ENCODE measurements around the gene FANCC.
"Not testable (repeated sequence)": the region's sequence is repeated elsewhere in the genome, so short reads cannot be mapped to it uniquely, and the experiment has no call there.

Gene FANCC

DNA sequence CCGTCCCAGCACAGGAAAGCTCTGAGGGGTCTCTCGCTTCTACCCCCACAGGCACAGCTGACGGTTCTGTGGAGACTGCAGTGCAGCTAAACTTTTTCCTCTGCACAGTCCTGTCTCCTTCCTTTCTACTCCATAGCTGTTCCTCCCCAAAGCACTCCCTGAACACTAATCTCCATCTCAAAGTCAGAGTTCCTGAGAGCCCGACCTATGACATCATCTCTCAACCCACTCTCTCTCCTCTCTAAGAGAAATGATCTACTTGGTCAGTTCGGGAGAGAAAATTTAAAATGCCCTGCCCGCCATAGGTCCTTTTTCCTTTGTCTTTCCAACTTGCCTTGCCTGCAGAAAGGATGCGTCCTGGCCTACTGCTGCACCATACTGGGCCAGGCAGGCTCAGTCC is 90.6 kb downstream of the FANCC start:
- DNase-seq (ENCODE audit: low spot score), result no peak

- DNase-seq (ENCODE audit: low spot score), result no peak
These were observed 91.8 kb downstream of the FANCC start for GRCh38 chr9:95225726-95226106.

GRCh38 chr9:95225076-95225725 is 92.3 kb downstream of the FANCC start:
- DNase-seq (ENCODE audit: low spot score), result no peak

DNA sequence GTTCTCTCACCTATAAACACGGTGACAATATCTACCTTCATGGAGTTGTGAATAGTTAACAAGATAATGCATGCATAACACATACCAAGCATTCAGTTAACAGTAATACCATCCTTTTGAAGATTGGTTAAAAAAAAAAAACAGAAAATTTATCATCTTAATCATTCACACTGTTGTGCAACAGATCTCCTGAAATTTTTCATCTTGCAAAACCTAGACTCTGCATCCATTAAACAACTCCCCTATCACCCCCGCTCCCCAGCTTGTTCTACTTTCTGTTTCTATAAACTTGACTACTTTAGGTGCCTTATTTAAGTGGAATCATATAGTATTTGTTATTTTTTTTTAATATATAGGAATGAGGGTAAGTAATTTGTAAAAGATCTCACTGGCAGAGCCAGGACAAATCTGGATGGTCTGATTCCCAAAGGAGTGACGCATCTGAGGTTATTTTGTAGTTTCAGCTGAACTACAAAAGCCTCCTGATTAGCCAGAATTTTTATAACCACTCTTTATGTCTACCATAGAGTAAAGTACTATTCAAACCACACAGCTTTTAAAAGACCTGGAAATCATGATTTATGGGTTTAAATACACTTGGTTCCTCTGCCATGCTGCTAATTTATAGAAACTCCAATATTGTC is 93.0 kb downstream of the FANCC start:
- DNase-seq (ENCODE audit: low spot score), result no peak

GRCh38 chr9:95220352-95220751 is 97.2 kb downstream of the FANCC start:
- not testable (repeated sequence) for DNase-seq (ENCODE audit: low spot score)

DNA sequence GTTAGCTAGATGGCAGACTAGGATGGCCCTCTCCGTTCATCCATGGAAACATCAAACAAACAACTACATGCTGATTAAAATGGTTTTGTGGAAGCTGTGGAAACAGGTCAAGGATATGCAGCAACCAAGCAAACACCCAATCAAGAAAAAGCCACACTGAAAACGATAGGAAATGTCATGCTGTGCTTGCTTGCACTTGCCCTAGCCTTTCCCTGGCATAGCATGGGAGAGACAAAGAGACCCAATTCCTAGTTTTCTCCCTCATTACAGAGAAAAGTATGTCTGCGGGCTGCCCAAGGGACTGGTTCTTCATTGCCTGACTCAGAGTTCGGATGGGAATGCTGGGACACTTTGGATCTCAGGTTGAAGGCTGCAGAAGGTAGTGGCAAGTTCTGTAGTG is 98.7 kb downstream of the FANCC start:
- no peak for DNase-seq (ENCODE audit: low spot score)

DNA sequence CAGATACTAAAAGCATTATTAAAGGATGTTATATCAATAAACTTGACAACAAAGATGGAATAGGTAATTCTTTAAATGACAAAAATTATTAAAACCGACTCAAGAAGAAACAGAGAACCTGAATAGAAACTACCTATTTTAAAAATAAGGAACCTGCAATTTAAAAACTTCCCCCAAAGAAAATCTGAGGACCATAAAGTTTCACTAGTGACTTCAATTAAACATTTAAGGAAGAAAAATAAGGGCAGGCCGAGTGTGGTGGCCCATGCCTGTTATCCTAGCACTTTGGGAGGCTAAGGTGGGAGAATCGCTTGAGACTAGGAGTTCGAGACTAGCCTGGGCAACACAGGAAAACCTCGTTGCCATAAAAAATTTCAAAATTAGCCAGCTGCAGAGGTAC is 99.6 kb downstream of the FANCC start:
- DNase-seq (ENCODE audit: low spot score), result no peak

- no peak for DNase-seq (ENCODE audit: low spot score)
These were observed 102.1 kb downstream of the FANCC start for GRCh38 chr9:95215336-95215898.

- no peak for DNase-seq (ENCODE audit: low spot score)
These were observed 104.4 kb downstream of the FANCC start for GRCh38 chr9:95213117-95213516.

DNA sequence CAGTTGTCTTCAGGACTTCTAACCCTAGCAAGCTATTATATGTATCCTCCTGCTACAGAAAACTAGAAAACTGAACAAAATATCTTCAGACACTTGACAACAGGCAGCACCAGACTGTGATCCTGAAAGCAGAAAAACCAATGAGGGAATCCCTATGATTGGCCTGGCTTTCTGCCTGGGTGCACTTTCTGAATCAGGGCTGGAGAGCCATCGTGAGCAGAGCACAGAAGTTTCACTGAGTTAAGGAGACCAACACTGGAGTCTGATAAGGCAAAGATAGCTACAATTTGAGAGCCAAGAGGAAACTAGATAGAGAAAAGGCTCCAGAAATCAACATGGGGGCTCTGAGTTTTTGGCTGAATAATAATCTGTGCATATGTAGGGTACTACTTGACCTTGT is 106.5 kb downstream of the FANCC start:
- no peak for DNase-seq (ENCODE audit: low spot score)

DNA sequence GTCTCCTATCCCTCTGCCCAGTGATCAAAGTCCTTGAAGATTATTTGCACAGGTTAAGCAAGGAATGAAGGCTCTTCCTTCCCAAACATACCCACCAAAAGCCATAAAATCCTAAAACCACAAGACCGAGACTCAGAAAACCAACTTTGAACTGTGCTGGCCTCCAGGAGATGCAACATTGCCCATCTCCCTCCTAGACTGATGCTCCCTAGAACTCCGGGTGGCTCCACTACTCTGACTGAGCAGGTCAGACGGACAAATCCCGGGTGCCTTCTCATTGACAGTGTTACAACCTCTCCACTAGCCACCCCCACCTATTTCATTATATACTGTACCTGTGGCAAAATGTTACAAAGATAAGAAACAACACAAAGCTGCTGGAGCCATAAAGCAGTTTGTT is 110.1 kb downstream of the FANCC start:
- peak; percentile 37 for DNase-seq (ENCODE audit: low spot score)

- DNase-seq (ENCODE audit: low spot score), result no peak
These were observed 111.4 kb downstream of the FANCC start for GRCh38 chr9:95206143-95206542.

DNA sequence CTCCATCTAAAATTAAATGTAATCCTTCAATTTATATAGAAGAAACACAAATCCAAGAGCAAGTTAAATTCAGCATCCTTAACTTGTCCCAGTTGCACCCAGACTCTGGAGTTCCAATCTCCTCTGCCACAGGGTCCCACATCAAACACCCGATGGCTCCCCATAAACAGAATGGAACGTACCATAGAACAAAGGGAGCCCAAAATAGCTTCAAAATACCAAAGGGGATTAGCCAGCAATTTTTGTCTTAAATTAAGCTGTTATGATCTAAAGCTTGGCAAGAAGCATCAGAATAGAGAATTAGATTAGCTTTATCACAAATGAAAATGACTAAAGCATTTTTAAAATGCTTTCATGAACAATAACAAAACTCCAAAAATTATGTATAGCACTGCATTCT is 112.8 kb downstream of the FANCC start:
- no peak for DNase-seq (ENCODE audit: low spot score)

DNA sequence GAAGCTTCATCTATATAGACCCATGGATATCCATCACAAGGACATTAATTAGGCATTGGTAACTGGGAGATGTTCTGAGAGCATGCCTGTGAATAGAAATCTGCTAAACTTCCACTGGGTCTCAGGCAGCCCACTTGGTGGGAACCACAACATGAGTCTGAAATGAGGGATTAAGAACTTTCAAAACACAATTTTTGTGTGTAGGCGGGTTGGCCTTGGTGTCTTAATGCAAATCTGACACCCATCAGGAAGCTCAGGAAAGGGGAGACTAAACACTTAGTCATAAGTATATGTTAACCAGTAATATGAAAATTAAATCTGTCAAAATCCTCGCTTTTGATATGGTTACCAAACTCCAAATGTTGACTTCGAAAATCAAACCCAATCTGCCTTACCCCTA is 113.2 kb downstream of the FANCC start:
- DNase-seq (ENCODE audit: low spot score), result no peak

GRCh38 chr9:95203019-95203418 is 114.5 kb downstream of the FANCC start:
- not testable (repeated sequence) for DNase-seq (ENCODE audit: low spot score)

DNA sequence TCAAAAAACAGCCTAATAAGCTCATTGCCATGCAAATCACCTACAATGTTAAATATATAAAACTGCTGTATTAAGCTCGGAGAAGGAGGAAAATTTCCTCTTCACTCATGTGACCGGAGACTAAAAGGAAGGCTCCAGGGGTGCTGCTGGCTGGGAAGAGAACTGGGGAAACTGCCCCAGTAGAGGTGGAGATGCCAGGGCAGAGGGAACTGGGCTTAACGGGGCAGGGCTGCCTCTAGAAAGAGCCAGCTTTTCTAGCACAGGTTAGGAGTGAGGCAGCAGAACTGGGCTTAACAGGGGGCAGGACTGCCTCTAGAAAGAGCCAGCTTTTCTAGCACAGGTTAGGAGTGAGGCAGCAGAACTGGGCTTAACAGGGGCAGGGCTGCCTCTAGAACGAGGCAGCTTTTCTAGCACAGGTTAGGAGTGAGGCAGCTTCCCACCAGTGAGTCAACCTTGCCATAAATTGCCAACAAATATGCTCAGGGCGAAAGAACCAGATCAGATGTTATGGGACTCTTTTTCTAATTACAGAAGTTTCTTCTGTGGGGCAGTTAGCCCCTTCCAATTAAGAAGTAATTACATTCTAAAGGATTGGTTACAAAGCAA is 115.3 kb downstream of the FANCC start:
- DNase-seq (ENCODE audit: low spot score), result peak; percentile 44

DNA sequence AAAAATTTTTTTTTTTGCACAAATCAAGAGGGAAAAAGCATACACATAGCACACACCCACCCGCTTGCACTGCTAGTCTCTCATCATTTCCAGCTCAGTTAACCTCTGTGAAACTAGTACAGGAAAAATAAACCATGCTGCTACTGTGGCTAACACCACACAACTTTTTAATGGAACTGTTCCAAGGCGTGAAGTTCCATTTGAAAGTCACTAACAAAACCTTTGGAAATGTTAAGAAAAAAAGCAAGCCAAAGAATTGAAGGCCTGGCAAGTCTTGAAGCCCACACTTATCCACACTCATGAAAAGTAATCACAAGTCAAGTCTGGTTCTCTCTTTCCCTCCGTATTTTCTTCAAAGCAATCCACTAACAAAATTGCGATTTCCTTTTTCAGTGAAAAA is 116.3 kb downstream of the FANCC start:
- DNase-seq (ENCODE audit: low spot score), result no peak

- DNase-seq (ENCODE audit: low spot score), result peak; percentile 54
These were observed 119.7 kb downstream of the FANCC start for GRCh38 chr9:95197692-95198271.

GRCh38 chr9:95193480-95193879 is 124.0 kb downstream of the FANCC start:
- DNase-seq (ENCODE audit: low spot score), result no peak

- DNase-seq (ENCODE audit: low spot score), result no peak
These were observed 124.4 kb downstream of the FANCC start for GRCh38 chr9:95193067-95193466.

GRCh38 chr9:95192631-95193030 is 124.9 kb downstream of the FANCC start:
- DNase-seq (ENCODE audit: low spot score), result no peak

GRCh38 chr9:95190413-95190812 is 127.1 kb downstream of the FANCC start:
- DNase-seq (ENCODE audit: low spot score), result no peak
